TTC549 (cell line): Measurements from ENCODE around the gene AFTPH.

Experiments
- FAIRE-seq: peaks from 2 replicates; lab custom pipeline; 2012; peaks lifted over from hg19 to GRCh38; lab: Jason Lieb, UNC

AFTPH gene

GRCh38 chr2:64613276-64613675 is 89.1 kb downstream of the AFTPH start:
- FAIRE-seq: no peak

- FAIRE-seq: no peak
Observed at GRCh38 chr2:64615192-64615763, 91.2 kb downstream of the AFTPH start.

- no peak for FAIRE-seq
Observed at GRCh38 chr2:64615844-64616536, 91.9 kb downstream of the AFTPH start.

GRCh38 chr2:64617631-64618151 is 93.6 kb downstream of the AFTPH start:
- no peak for FAIRE-seq

GRCh38 chr2:64620661-64621060 is 96.5 kb downstream of the AFTPH start:
- no peak for FAIRE-seq

- no peak for FAIRE-seq
Observed at GRCh38 chr2:64622443-64623241, 98.5 kb downstream of the AFTPH start.

GRCh38 chr2:64623242-64623850 is 99.2 kb downstream of the AFTPH start:
- FAIRE-seq: no peak

- FAIRE-seq: no peak
Observed at GRCh38 chr2:64624108-64624610, 100.0 kb downstream of the AFTPH start.

GRCh38 chr2:64624862-64625261 is 100.7 kb downstream of the AFTPH start:
- FAIRE-seq: no peak

GRCh38 chr2:64625299-64626145 is 101.4 kb downstream of the AFTPH start:
- no peak for FAIRE-seq

- no peak for FAIRE-seq
Observed at GRCh38 chr2:64626146-64626809, 102.2 kb downstream of the AFTPH start.

GRCh38 chr2:64626963-64627760 is 103.0 kb downstream of the AFTPH start:
- FAIRE-seq: no peak

- FAIRE-seq: no peak
Observed at GRCh38 chr2:64627860-64628841, 104.0 kb downstream of the AFTPH start.

- no peak for FAIRE-seq
Observed at GRCh38 chr2:64629329-64629781, 105.2 kb downstream of the AFTPH start.

GRCh38 chr2:64629875-64630274 is 105.7 kb downstream of the AFTPH start:
- no peak for FAIRE-seq

GRCh38 chr2:64630752-64631151 is 106.6 kb downstream of the AFTPH start:
- FAIRE-seq: no peak

GRCh38 chr2:64631771-64632170 is 107.6 kb downstream of the AFTPH start:
- FAIRE-seq: no peak
